ENCODE measurements around the gene IQSEC1.

DNA sequence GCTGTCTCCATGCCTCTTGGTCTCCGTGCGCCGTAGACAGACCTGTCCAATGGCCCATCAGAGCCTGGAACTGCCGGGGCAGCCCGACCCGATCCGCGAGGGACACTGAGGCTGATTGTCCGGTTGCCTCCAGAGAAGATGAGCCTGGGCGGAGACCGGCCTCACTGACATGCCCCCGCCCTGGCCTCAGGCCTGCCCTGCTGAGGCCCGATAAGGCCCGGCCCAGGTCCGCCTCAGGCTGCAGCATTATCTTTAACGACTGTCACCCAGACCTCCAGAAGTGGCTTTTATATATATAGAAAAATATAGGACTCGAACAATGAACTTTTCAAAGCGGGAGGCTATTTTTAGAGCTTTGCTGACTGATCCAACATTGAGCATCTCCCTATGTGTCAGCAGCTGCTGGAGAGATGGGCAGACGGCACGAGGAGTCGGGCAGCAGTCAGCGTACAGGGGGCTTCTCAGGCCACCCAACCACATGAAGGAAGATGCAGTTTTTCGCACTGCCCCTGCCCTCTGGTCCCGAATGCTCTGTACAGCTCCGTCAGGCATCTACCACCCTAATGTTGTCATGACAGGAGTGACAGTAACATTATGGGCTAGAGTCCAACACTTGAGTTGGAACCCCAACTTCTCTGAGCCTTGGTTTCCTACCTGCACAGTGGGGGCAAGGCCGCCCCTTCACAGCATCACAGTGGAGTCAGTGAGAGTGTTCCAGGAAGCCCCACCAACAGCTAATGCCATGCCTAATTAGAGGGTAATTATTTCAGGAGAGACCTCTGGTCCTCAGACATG is 119.8 kb downstream of the IQSEC1 start:
- TF ChIP-seq DDX20 (tag; IDR thresholded peaks at IDR 0.05; ENCODE audit: low read depth): no peak
- TF ChIP-seq, protein P1, sequence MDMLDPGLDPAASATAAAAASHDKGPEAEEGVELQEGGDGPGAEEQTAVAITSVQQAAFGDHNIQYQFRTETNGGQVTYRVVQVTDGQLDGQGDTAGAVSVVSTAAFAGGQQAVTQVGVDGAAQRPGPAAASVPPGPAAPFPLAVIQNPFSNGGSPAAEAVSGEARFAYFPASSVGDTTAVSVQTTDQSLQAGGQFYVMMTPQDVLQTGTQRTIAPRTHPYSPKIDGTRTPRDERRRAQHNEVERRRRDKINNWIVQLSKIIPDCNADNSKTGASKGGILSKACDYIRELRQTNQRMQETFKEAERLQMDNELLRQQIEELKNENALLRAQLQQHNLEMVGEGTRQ (CRISPR knock-in tag; IDR thresholded peaks at IDR 0.05): no peak
- peak; percentile 85 for TF ChIP-seq ZNF766 (CRISPR knock-in tag; conservative IDR thresholded peaks at IDR 0.05)
- no peak for TF ChIP-seq ARID4B (CRISPR knock-in tag; IDR thresholded peaks at IDR 0.05)
- TF ChIP-seq TGIF2 (CRISPR knock-in tag; IDR thresholded peaks at IDR 0.05): no peak
- no peak for TF ChIP-seq FOXJ2 (tag; IDR thresholded peaks at IDR 0.05)
- TF ChIP-seq ZNF785 (CRISPR knock-in tag; IDR thresholded peaks at IDR 0.05): no peak
- TF ChIP-seq TEAD1 (CRISPR knock-in tag; IDR thresholded peaks at IDR 0.05): 0 out of 4 replicates have a peak, but pooled peaks of 1 of the 2 experiments have one; percentile 19
- 0 out of 2 replicates have a peak, but pooled peaks have one; percentile 6 for TF ChIP-seq ZNF311 (CRISPR knock-in tag; IDR thresholded peaks at IDR 0.05)
- TF ChIP-seq, protein P2, sequence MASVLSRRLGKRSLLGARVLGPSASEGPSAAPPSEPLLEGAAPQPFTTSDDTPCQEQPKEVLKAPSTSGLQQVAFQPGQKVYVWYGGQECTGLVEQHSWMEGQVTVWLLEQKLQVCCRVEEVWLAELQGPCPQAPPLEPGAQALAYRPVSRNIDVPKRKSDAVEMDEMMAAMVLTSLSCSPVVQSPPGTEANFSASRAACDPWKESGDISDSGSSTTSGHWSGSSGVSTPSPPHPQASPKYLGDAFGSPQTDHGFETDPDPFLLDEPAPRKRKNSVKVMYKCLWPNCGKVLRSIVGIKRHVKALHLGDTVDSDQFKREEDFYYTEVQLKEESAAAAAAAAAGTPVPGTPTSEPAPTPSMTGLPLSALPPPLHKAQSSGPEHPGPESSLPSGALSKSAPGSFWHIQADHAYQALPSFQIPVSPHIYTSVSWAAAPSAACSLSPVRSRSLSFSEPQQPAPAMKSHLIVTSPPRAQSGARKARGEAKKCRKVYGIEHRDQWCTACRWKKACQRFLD (CRISPR knock-in tag; IDR thresholded peaks at IDR 0.05): peak; percentile 83; the same call in 1 of the 2 replicates
- TF ChIP-seq CUX1 (CRISPR knock-in tag; IDR thresholded peaks at IDR 0.05): peak; percentile 63; the same call in 1 of the 2 replicates
